Measurements from ENCODE around the gene AADAT.

AADAT gene

DNA sequence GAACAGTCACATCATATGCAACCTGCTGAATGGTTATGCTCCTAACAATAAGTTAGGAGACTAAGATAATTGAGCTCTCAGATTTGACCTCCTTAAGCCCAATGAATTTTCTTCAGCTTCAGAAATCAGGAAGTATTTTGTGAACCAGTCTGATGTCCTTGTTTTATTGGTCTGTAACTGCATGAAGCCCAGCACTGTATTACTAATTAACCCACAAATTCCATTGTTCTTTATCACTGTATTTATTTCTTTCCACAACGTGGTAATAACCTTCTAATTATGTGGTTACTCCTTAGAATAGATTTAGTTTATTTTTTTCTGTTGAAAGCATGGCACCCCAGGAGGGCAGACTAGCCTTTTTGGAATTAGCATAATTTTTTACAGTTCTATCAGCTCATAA lies 59.6 kb downstream of the AADAT start:
- DNase-seq (ENCODE audit: low spot score) = peak; percentile 19

DNA sequence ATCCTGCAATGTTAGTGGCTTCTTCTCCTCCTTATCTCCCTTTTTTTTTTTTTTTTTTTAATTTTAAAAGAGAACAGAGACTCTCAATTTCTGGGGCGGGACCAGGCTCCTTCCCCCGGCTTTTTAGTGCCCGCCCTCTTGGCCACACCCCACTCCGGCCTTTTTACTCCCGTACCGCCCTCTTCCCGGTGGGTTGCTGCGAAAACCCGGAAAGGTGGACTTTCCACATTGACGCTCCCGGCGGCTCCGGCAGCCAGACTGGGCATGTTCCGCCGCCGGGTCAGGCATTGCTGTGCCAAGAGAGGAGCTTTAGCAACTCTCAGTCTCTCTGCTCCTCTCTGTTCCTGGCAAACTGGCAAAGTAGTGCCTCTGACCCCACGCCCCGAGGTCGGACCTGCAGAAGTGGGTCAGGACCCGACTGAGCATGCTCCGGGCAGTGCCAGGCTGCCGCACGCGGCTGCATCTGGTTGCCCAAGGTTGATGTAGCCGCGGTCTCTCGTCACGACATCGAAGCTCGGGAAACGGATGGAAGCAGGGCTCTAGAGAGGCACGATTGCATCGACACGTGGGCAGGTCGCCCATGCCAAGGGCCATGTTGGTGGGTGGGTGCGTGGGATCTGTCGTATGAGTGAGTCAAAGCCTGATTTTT lies 62.5 kb downstream of the AADAT start:
- peak; percentile 94 for DNase-seq (ENCODE audit: low spot score)

DNA sequence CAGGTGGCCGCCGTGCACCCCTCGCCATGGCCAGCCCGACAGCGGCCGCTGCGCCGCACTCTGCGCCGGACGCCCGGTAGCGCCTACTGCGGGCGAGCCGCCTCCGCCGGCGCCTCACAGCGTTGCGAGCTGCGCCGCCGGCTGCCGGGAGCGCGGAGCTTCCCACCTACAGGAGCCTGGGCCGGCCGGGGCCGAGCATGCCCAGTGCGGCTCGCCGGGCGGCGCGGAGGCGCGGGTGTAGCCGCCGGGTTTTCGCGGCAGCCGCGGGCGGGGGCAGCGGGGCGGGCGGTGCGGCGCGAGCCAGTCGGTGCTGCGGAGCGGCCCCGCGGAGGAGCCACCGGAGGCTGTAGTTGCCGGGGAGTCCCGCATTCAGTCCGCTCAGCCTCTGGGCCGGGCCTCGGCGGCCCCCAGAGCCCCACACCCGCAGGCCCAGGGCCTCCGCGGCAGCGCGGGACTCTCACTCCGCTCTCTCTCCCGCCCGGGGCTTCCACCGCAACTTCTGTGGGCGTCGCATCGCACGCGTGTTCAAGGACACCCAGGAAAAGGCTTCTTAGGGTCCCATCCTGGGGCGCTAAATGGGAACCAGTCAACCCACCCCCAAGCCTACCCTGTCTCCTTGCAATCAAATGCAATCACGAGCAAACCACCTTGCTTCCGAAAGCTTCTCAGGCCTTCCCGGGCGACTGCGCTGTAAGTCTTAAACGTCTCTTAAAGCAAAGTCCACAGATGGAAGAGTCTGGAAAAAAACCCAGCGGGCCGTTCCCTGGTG lies 63.3 kb downstream of the AADAT start, which contains the start of gene MFAP3L:
Gene MFAP3L (minus strand): TSS at position 143 of the 769 bp plus-strand sequence. CDS start 20,518 bp downstream, outside the sequence.
- peak; percentile 92 for DNase-seq (ENCODE audit: low spot score)

DNA sequence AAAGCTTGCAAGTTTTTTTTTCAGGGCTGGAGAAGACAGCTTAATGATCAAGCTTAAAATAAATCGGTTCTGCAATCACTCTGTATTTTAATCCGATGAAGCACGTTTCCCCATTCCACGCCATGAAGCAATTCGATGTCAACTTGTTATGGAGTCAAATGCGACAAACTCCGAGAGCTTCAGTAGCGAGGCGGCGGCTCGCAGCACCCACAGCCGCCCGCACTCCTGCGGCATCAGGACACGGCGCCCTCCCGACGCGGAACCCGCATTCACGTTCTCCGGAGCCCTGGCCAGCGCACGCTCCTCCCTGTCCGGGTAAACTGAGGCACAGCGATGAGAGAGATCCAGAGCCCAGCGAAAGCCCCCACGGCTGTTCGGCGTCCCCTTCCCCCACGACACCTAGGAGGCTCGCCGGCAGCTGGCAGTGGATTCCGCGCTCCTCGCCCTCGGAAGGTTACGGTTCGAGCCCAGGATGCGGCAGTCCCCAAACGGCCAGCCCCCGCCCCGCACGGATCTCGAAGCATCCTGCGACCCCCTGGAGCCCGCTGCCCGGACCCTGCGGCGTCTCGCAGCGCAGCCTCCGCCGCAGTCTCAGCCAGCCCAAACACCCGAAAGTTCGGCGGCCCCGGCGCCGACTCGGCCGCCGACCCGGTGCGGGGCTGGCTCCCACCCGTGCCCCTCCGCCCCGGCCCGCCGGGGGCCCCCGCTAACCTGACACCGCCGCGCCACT lies 64.1 kb downstream of the AADAT start:
- DNase-seq (ENCODE audit: low spot score) = no peak

DNA sequence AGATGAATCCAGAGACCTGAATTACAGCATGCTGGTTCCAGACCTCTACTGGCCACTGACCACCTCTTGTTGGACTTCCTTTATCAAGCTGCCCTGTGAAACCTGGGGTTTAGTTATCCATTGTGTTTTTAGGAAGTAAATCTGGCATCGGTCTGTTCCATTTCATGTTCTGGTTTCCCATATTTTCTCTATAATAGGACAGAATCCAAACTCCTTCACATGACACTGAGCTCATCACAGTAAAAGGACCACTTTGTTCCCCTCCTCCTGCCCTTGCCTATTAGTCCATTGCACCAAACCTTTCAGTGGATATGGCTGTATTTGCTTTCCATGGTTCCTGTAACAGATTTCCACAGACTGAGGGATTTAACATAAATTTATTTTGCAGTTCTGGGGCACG lies 67.5 kb downstream of the AADAT start:
- DNase-seq (ENCODE audit: low spot score) = no peak

DNA sequence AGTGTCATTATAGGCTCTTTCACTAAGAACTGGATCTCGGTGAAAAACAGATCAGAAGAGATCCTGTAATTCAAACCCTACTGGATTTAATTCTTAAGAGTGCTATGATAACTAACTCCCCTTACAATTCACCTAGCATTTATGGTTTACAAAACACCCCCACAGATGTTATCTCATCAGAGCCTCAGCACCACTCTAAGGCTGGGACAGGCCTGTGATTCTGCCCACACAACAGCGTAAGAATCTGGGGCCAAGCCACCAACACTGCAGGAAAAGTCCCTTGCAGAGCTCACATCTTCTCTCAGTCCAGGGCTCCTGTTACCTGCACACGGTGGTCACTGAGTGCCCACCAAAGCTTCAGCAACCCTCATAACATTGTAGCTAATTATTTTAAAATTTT lies 72.5 kb downstream of the AADAT start:
- no peak for DNase-seq (ENCODE audit: low spot score)

DNA sequence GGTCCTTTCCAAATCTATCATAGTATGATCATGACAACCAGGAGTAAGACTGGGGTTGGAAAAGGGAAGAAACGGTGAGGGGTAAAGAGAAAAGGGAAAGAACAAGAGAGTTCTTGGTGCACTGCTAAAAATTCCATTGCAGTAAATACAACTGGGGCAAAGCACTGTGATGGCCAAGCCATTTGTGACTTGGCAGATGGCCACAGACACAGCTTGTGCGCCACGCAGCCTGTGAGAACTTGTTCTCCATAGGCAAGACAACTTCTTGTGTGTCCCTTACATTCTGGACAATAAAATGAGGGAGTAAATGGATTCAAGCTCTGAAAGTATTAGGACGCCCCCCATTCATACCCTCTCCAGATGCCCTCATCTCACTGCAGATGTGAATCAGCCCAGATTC lies 74.5 kb downstream of the AADAT start:
- DNase-seq (ENCODE audit: low spot score) = no peak

DNA sequence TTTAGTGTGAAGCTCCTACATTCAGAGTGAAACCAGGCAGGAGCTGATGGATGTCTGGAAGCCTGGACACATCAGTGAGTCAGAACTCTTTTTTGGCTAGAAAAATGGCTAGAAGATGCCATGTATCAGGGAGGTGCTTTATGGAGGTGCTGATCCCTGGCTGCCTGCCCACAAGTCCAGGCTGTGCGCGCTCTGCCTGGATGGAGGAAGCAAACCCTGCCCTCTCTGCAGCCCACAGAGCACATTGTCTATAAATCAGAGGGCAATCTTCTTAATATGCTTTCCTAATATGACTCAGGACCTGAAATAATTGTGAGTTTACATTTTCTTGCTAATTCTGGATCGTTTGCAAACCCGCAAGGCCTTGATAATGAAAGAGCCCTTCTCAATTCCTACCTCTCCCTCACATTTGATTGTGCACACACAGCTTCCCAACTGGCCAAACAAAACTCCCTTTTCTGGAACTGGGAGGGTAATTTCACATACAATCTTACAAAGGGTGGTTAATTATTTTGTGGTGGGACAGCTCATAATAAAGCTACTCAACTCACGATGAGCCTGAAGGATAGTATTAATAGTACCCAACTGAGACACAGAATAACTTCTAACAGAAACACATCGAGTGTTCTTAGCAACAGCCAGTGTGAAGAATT lies 75.3 kb downstream of the AADAT start:
- DNase-seq (ENCODE audit: low spot score) = no peak

DNA sequence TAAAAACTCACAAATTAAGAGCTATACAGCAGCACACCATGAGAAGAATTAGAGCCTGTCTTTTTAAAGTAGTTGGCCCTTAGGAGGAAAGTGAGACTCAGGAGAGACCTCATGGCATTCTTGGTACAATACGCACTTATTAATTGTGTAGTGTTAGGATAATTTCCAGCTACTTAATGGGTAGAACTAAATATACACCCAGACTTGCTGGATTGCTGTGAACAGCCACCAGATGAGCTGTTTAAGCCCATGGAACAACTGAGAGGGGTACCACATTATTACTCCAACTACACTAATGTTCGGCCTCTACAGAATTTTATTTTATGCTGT lies 77.2 kb downstream of the AADAT start:
- no peak for DNase-seq (ENCODE audit: low spot score)

DNA sequence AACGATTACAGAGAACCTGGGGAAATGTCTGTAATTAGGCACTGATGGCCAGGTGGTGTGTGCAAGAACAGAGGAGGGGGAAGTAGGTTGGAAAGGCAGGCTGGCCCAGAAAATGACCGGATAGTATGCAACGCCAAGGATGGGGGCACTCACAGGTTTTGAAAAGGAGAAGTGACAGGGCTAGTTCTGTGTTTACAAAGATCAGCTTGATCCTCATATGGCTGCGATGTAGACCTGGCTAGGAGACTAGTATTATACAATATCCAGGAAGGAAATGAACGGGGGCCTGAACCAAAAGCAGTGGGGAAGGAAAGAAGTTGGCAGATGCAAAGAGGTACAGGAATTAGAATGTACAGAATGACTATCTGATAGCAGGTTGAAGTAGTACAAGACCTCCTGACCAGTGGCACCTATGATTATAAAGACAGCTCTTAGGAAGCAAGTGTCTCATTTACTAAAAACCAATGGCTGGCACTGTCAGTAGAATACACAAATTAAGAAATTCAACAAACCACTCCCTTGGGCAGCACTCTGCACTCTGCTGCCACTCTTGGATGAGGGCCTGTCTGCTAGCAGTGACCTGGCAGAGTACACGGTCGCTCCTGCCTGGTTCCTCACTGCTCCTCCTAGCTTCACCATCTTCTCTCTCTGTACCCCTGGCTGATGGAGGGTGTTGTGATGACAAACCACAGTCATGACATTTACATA lies 77.7 kb downstream of the AADAT start:
- no peak for DNase-seq (ENCODE audit: low spot score)
